ENCODE data around the gene CD38.
"Not testable (repeated sequence)": the region's sequence is repeated elsewhere in the genome, so short reads cannot be mapped to it uniquely, and the experiment has no call there.

Gene CD38

GRCh38 chr4:15778289-15779241 is at the start of gene CD38:
Gene CD38 (plus strand): TSS chr4:15778328. CDS start chr4:15778415, 87 bp downstream.
- Histone ChIP-seq H3K9ac (ENCODE audit: low read length) (peak within 1 kb of the TSS; percentile 49), H3K36me3 (ENCODE audit: control insufficient read depth, insufficient read depth, low read length) (no peaks in the 10 kb centered on the region), H3K27me3 (ENCODE audit: control insufficient read depth, insufficient read depth, low read length) (no peaks in the 10 kb centered on the region), H3K27ac (ENCODE audit: low read depth, low read length) (no peak within 1 kb of the TSS), H3K4me1 (ENCODE audit: control insufficient read depth, insufficient read depth, low read length) (no peaks in the 10 kb centered on the region), H3K4me3 (ENCODE audit: low read length) (peak within 1 kb of the TSS; percentile 76)

DNA sequence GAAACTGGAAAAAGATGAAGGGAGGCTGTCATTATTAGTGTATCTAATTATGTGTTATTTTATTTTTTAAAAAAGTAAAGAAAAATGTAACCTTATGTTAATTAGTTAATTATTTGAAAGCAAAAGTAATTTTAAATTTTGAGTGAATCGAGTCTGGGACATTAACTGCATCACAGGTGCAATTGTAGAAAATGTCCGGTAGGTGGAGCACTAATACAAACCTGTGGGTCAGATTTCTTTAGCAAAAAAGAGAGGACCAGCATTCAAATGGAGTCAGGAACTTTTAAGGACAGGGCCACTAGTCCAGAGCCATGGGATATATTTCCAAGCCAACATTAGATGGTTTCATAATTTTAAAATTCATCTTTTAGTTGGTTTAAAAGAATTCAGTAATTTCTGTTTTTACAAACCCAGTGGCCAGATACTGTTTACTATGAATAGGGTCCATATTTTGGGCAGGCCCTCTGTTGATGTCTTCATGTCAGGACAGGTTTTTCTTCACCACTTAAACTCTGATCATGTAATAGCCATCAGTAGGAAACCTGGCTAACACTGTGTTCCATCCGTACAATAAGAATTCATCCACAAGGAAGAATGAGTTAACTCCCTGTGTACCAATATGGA is 48.1 kb upstream of the CD38 start:
- Histone ChIP-seq H3K36me3 (ENCODE audit: control insufficient read depth, insufficient read depth, low read length) (no peaks in the 10 kb centered on the region), H3K4me1 (ENCODE audit: control insufficient read depth, insufficient read depth, low read length) (peaks cover 5% of the 10 kb centered on the region), H3K9ac (ENCODE audit: low read length) (no peak overlapping the region), H3K4me3 (ENCODE audit: low read length) (no peak overlapping the region), H3K27ac (ENCODE audit: low read depth, low read length) (no peak overlapping the region), H3K27me3 (ENCODE audit: control insufficient read depth, insufficient read depth, low read length) (no peaks in the 10 kb centered on the region)

DNA sequence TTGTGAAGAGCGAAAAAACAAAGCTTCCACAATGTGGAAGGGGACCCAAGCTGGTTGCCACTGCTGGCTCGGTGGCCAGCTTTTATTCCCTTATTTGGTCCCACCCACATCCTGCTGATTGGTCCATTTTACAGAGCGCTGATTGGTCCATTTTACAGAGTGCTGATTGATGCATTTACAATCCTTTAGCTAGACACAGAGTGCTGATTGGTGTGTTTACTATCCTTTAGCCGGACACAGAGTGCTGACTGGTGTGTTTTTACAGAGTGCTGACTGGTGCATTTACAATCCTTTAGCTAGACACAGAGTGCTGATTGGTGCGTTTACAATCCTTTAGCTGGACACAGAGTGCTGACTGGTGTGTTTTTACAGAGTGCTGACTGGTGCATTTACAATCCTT is 45.1 kb upstream of the CD38 start:
- H3K9ac ChIP-seq (ENCODE audit: low read length); H3K4me1 ChIP-seq (ENCODE audit: control insufficient read depth, insufficient read depth, low read length); H3K27ac ChIP-seq (ENCODE audit: low read depth, low read length); H3K4me3 ChIP-seq (ENCODE audit: low read length); H3K27me3 ChIP-seq (ENCODE audit: control insufficient read depth, insufficient read depth, low read length); H3K36me3 ChIP-seq (ENCODE audit: control insufficient read depth, insufficient read depth, low read length): not testable (repeated sequence)

DNA sequence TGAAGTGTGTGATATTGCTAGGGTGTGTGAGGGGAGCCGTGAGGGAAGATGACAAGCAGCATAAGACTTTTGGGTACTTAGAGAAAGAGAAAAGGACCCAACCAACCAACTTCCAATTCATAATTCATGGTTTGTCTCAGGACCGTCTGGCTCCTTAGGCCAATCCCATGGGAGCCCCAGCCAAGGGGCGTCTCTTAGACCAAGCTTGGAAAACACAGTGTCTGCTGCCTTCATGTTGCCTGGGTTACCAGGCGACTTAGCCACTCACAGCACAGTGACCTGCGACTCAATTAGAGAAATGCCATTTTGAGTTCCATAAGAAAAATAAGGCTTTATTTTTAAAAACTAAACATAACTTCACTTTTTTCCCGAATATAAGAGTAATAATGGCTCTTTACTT is 42.6 kb upstream of the CD38 start:
- Histone ChIP-seq H3K36me3 (ENCODE audit: control insufficient read depth, insufficient read depth, low read length) (no peaks in the 10 kb centered on the region), H3K4me3 (ENCODE audit: low read length) (no peak overlapping the region), H3K4me1 (ENCODE audit: control insufficient read depth, insufficient read depth, low read length) (no peaks in the 10 kb centered on the region), H3K27ac (ENCODE audit: low read depth, low read length) (no peak overlapping the region), H3K9ac (ENCODE audit: low read length) (no peak overlapping the region), H3K27me3 (ENCODE audit: control insufficient read depth, insufficient read depth, low read length) (no peaks in the 10 kb centered on the region)

DNA sequence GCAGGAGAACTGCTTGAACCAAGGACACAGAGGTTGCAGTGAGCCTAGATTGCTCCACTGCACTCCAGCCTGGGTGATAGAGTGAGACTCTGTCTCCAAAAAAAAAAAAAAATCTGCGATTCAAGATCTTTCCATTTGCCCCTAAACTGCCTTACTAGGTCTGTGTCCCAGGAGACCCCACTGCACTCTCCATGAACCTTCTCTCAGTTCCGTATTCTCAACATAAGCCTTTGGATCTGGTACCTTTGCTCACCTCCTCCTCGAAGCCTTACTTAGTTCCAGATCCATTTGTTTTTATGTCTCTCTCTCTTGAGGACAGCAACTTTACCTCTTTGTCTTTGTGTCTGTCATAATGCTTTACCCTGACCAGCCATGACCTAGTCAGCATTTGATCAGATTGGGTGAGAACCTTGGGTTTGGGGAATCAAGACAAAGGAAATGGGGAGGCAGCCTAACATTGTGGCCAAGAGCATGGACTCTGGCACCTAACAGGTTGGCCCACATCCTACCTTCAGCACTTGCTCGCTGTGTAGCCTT is 41.5 kb upstream of the CD38 start:
- no peak overlapping the region for H3K9ac ChIP-seq (ENCODE audit: low read length)
- no peaks in the 10 kb centered on the region for H3K27me3 ChIP-seq (ENCODE audit: control insufficient read depth, insufficient read depth, low read length)
- H3K4me1 ChIP-seq (ENCODE audit: control insufficient read depth, insufficient read depth, low read length): no peaks in the 10 kb centered on the region
- H3K36me3 ChIP-seq (ENCODE audit: control insufficient read depth, insufficient read depth, low read length): no peaks in the 10 kb centered on the region
- H3K4me3 ChIP-seq (ENCODE audit: low read length): no peak overlapping the region
- no peak overlapping the region for H3K27ac ChIP-seq (ENCODE audit: low read depth, low read length)

DNA sequence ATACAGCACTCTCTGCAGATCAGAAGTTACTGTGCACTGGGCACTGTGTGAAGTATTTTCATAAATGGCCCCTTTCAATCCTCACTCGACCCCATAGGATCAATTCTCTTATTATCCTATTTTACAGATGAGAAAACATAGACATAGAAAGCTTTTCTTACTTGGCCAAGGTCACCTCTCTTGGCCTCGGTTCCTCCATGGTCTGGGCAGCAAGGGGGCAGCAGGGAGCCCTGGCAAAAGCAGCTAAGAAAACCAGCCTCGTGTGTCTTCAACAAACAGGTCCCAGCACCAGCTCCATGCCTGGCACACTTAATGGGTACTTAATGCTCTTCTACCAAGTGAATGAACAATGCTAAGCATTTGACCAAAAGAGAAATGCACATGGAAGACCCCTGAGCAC is 40.9 kb upstream of the CD38 start:
- Histone ChIP-seq H3K9ac (ENCODE audit: low read length) (no peak overlapping the region), H3K4me1 (ENCODE audit: control insufficient read depth, insufficient read depth, low read length) (no peaks in the 10 kb centered on the region), H3K27ac (ENCODE audit: low read depth, low read length) (no peak overlapping the region), H3K27me3 (ENCODE audit: control insufficient read depth, insufficient read depth, low read length) (no peaks in the 10 kb centered on the region), H3K4me3 (ENCODE audit: low read length) (no peak overlapping the region), H3K36me3 (ENCODE audit: control insufficient read depth, insufficient read depth, low read length) (no peaks in the 10 kb centered on the region)

GRCh38 chr4:15738877-15739276 is 39.3 kb upstream of the CD38 start:
- H3K4me3 ChIP-seq (ENCODE audit: low read length): no peak overlapping the region
- H3K27ac ChIP-seq (ENCODE audit: low read depth, low read length): no peak overlapping the region
- no peaks in the 10 kb centered on the region for H3K4me1 ChIP-seq (ENCODE audit: control insufficient read depth, insufficient read depth, low read length)
- H3K36me3 ChIP-seq (ENCODE audit: control insufficient read depth, insufficient read depth, low read length): no peaks in the 10 kb centered on the region
- H3K27me3 ChIP-seq (ENCODE audit: control insufficient read depth, insufficient read depth, low read length): no peaks in the 10 kb centered on the region
- H3K9ac ChIP-seq (ENCODE audit: low read length): no peak overlapping the region

DNA sequence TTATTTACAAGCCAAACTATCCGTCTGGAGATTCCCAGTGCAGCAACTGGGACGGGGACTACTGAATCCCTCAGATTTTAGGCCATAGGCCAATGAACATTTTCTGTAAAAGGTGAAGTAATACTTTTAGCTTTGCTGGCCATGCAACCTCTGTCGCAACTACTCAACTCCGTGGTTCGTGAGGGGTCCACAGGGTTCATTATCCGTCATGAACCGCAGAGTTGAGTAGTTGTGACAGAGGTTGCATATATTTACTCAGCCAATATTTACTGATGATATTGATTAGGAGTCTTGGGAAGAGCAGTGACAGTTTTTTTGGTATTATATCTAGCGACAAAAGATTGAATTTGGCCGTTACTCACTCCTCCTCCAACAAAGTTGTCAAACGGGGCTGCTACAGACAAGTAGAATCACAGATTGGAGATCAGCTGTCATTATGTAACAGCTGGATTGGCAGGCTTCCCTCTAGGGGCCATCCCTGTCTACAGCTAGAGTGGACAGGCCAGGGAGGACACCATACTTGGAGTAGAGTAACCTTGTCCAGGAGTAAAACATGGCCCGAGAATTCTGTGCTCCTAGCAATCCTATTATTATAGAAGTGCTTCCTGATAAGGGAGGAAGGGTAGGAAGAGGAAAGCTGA is 37.2 kb upstream of the CD38 start:
- H3K36me3 ChIP-seq (ENCODE audit: control insufficient read depth, insufficient read depth, low read length): no peaks in the 10 kb centered on the region
- H3K27ac ChIP-seq (ENCODE audit: low read depth, low read length): no peak overlapping the region
- H3K9ac ChIP-seq (ENCODE audit: low read length): no peak overlapping the region
- H3K27me3 ChIP-seq (ENCODE audit: control insufficient read depth, insufficient read depth, low read length): no peaks in the 10 kb centered on the region
- H3K4me1 ChIP-seq (ENCODE audit: control insufficient read depth, insufficient read depth, low read length): no peaks in the 10 kb centered on the region
- H3K4me3 ChIP-seq (ENCODE audit: low read length): no peak overlapping the region

GRCh38 chr4:15742083-15742582 is 36.0 kb upstream of the CD38 start:
- H3K4me1 ChIP-seq (ENCODE audit: control insufficient read depth, insufficient read depth, low read length): no peaks in the 10 kb centered on the region
- no peaks in the 10 kb centered on the region for H3K27me3 ChIP-seq (ENCODE audit: control insufficient read depth, insufficient read depth, low read length)
- no peaks in the 10 kb centered on the region for H3K36me3 ChIP-seq (ENCODE audit: control insufficient read depth, insufficient read depth, low read length)
- H3K27ac ChIP-seq (ENCODE audit: low read depth, low read length): no peak overlapping the region
- no peak overlapping the region for H3K9ac ChIP-seq (ENCODE audit: low read length)
- no peak overlapping the region for H3K4me3 ChIP-seq (ENCODE audit: low read length)

DNA sequence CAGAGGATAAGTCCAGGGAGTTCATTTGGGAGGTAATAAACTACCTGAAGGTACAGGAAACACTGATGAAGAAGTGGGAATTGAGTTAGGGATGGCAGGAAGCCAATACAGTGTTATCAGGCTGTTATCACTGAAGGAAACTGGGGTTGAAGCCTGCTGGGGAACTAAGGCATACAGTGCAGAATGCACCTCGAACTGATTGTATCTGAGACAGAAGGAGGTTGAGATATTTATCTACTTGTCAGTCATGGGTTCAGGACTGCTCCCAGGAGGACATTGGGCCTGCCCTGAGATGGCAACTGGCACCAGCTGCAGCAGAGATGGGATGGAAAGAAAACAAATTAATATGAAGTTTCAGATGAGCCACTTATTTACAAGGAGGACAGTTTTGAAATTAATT is 35.5 kb upstream of the CD38 start:
- H3K4me1 ChIP-seq (ENCODE audit: control insufficient read depth, insufficient read depth, low read length): no peaks in the 10 kb centered on the region
- H3K27me3 ChIP-seq (ENCODE audit: control insufficient read depth, insufficient read depth, low read length): no peaks in the 10 kb centered on the region

GRCh38 chr4:15744016-15744545 is 34.0 kb upstream of the CD38 start:
- no peak overlapping the region for H3K4me3 ChIP-seq (ENCODE audit: low read length)
- no peak overlapping the region for H3K27ac ChIP-seq (ENCODE audit: low read depth, low read length)
- no peaks in the 10 kb centered on the region for H3K27me3 ChIP-seq (ENCODE audit: control insufficient read depth, insufficient read depth, low read length)
- no peaks in the 10 kb centered on the region for H3K36me3 ChIP-seq (ENCODE audit: control insufficient read depth, insufficient read depth, low read length)
- no peaks in the 10 kb centered on the region for H3K4me1 ChIP-seq (ENCODE audit: control insufficient read depth, insufficient read depth, low read length)
- H3K9ac ChIP-seq (ENCODE audit: low read length): no peak overlapping the region

More for the DNA sequence above, 35.5 kb upstream of the CD38 start:
- Histone ChIP-seq H3K27ac (ENCODE audit: low read depth, low read length) (no peak overlapping the region), H3K4me3 (ENCODE audit: low read length) (no peak overlapping the region), H3K9ac (ENCODE audit: low read length) (no peak overlapping the region), H3K36me3 (ENCODE audit: control insufficient read depth, insufficient read depth, low read length) (no peaks in the 10 kb centered on the region)

DNA sequence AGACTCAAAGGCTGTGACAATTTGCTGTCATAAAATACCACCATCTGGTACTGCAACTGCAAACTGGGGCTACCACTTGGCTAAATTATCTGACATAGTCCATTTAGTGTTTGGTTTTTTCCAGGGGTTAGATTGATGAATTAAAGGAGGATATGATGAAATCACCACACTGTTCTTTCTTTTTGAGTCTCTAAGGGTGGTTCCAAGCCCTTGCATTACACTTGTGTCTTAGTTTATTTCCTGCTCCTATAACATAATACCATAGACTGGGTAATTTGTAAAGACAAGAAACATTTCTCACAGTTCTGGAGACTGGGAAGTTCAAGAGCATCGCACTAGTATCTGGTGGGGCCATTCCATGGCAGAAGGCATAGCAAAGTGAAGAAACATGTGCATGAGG is 32.0 kb upstream of the CD38 start:
- no peak overlapping the region for H3K27ac ChIP-seq (ENCODE audit: low read depth, low read length)

More for the DNA sequence above, 32.0 kb upstream of the CD38 start:
- H3K36me3 ChIP-seq (ENCODE audit: control insufficient read depth, insufficient read depth, low read length): no peaks in the 10 kb centered on the region
- no peak overlapping the region for H3K4me3 ChIP-seq (ENCODE audit: low read length)
- no peak overlapping the region for H3K9ac ChIP-seq (ENCODE audit: low read length)
- no peaks in the 10 kb centered on the region for H3K4me1 ChIP-seq (ENCODE audit: control insufficient read depth, insufficient read depth, low read length)
- no peaks in the 10 kb centered on the region for H3K27me3 ChIP-seq (ENCODE audit: control insufficient read depth, insufficient read depth, low read length)
